ENCODE data around the gene ZBTB48.

DNA sequence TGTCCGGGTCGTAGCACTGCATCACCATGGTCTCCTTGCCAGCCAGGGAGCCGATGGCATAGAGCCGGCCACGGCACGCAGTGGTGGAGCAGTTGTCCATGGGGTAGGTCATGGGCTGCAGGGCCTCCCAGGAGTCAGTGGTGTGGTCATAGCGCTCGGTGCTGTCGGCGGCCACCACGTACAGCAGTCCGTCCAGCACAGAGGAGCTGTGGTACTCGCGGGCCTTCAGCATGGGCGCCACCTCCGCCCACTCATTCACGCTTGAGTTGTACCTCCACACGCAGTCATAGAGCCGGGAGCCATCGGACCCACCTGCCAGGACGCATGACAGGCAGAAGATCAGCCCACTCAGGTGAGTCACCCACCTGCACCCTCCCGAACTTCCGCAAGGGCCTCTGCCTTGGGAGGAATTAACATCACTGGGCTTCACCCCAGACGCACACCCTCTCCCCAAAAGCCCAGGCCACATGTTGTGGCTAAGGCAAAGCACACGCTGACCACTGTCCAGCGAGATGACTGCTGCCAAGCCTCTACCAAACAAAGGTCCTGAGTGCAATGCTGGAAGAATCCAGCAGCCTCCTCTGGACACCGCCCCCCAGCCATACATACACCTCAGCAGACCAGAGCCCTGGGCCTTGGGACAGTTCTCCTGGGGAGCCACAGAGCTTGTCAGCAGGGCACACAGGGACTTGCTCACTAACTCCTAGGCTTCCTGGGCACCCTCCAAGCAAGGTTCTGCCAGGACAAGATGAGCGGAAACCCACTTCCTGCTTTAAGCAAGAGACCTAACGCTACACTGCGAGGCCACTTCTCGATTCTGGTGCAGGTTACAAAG is 19.6 kb downstream of the ZBTB48 start:
- TF ChIP-seq EGR1 (IDR thresholded peaks at IDR 0.05; ENCODE audit: low read depth) (no peak), CTCF (IDR thresholded peaks at IDR 0.05 in 2 of 3, conservative IDR thresholded peaks at IDR 0.05 in 1 of 3; ENCODE audit: borderline replicate concordance in 1 of 3, insufficient read depth in 1 of 3, low read depth in 2 of 3, low read length in 2 of 3) (no peak), MAX (IDR thresholded peaks at IDR 0.05) (no peak), ZFX (IDR thresholded peaks at IDR 0.05) (no peak), CBX3 (IDR thresholded peaks at IDR 0.05; ENCODE audit: low read depth) (no peak), EZH2 (IDR thresholded peaks at IDR 0.05) (no peak), POLR2A (IDR thresholded peaks at IDR 0.05; ENCODE audit: borderline replicate concordance, extremely low read depth, insufficient read depth, insufficient read length) (no peak), POLR2AphosphoS5 (IDR thresholded peaks at IDR 0.05; ENCODE audit: low read depth, low read length) (no peak), CEBPB (IDR thresholded peaks at IDR 0.05; ENCODE audit: low read depth) (no peak)

All from HCT116 (cell line).